Embryonic facial prominence (tissue), 1 donor: ENCODE results near the gene SLC5A6.

ENCODE experiments used
- DNase-seq: peaks from one replicate; pipeline ENCODE4 v3.0.0-alpha.2; 2016; ENCODE audit errors: extremely low spot score

Gene SLC5A6

GRCh38 chr2:27211943-27212625, at the start of gene SLC5A6, which contains the start of gene ATRAID:
Gene SLC5A6, minus strand, starts transcription at chr2:27212268. Its CDS starts 4,618 bp downstream, at chr2:27207650.
Gene ATRAID, plus strand, starts transcription at chr2:27212041. Its CDS starts 328 bp downstream, at chr2:27212369.
- DNase-seq, result peak; percentile 81

GRCh38 chr2:27261241-27261925, 49.3 kb upstream of the SLC5A6 start:
- DNase-seq, result no peak

GRCh38 chr2:27258051-27258450, 46.0 kb upstream of the SLC5A6 start:
- DNase-seq, result no peak

- no peak for DNase-seq
Observed at GRCh38 chr2:27256855-27257454, 44.9 kb upstream of the SLC5A6 start.

GRCh38 chr2:27255660-27256059, 43.6 kb upstream of the SLC5A6 start:
- DNase-seq, result no peak

GRCh38 chr2:27255187-27255586, 43.1 kb upstream of the SLC5A6 start:
- no peak for DNase-seq

GRCh38 chr2:27251766-27252165, 39.7 kb upstream of the SLC5A6 start:
- DNase-seq, result no peak

- DNase-seq, result no peak
Observed at GRCh38 chr2:27250652-27251379, 38.7 kb upstream of the SLC5A6 start.

GRCh38 chr2:27249891-27250651, 38.0 kb upstream of the SLC5A6 start:
- DNase-seq, result no peak

- DNase-seq, result no peak
Observed at GRCh38 chr2:27249159-27249890, 37.3 kb upstream of the SLC5A6 start.

- no peak for DNase-seq
Observed at GRCh38 chr2:27247893-27248292, 35.8 kb upstream of the SLC5A6 start.

GRCh38 chr2:27245626-27246025, 33.6 kb upstream of the SLC5A6 start:
- DNase-seq, result no peak

- no peak for DNase-seq
Observed at GRCh38 chr2:27245116-27245515, 33.0 kb upstream of the SLC5A6 start.

- no peak for DNase-seq
Observed at GRCh38 chr2:27243391-27244130, 31.5 kb upstream of the SLC5A6 start.

- DNase-seq, result no peak
Observed at GRCh38 chr2:27242614-27242951, 30.5 kb upstream of the SLC5A6 start.

GRCh38 chr2:27241761-27242613, 29.9 kb upstream of the SLC5A6 start:
- no peak for DNase-seq

GRCh38 chr2:27240406-27240805, 28.3 kb upstream of the SLC5A6 start:
- no peak for DNase-seq

- no peak for DNase-seq
Observed at GRCh38 chr2:27238976-27239375, 26.9 kb upstream of the SLC5A6 start.

GRCh38 chr2:27237341-27237945, 25.4 kb upstream of the SLC5A6 start:
- no peak for DNase-seq
